NCI-H526 (cell line): ENCODE measurements around the gene ASTN1.
A peak's percentile ranks its signal among the peaks of the same experiment; 100 is the strongest.

Experiments
- DNase-seq, 2 experiments: peaks; one replicate each; lab custom pipeline; 2025; lab: John Stamatoyannopoulos, UW

ASTN1 gene

GRCh38 chr1:176989754-176990153 lies 174.8 kb downstream of the ASTN1 start:
- DNase-seq, result no peak

GRCh38 chr1:176989023-176989422 lies 175.5 kb downstream of the ASTN1 start:
- no peak for DNase-seq

GRCh38 chr1:176987016-176987415 lies 177.5 kb downstream of the ASTN1 start:
- DNase-seq, result no peak

GRCh38 chr1:176983731-176984130 lies 180.8 kb downstream of the ASTN1 start:
- no peak for DNase-seq

- DNase-seq, result no peak
Observed at GRCh38 chr1:176976771-176977170, 187.7 kb downstream of the ASTN1 start.

- DNase-seq, result no peak
Observed at GRCh38 chr1:176976225-176976624, 188.3 kb downstream of the ASTN1 start.

- no peak for DNase-seq
Observed at GRCh38 chr1:176964687-176965086, 199.8 kb downstream of the ASTN1 start.

- DNase-seq, result no peak
Observed at GRCh38 chr1:176963181-176963580, 201.3 kb downstream of the ASTN1 start.

GRCh38 chr1:176961678-176962077 lies 202.8 kb downstream of the ASTN1 start:
- no peak for DNase-seq

- peak; percentile 88 to 91 for DNase-seq
Observed at GRCh38 chr1:176959191-176959820, 205.2 kb downstream of the ASTN1 start.

GRCh38 chr1:176957603-176958002 lies 206.9 kb downstream of the ASTN1 start:
- DNase-seq, result no peak

GRCh38 chr1:176954242-176954641 lies 210.3 kb downstream of the ASTN1 start:
- DNase-seq, result peak in 1 of 2 experiments; percentile 40

GRCh38 chr1:176950736-176951324 lies 213.7 kb downstream of the ASTN1 start:
- DNase-seq, result no peak

- DNase-seq, result peak; percentile 67 to 97
Observed at GRCh38 chr1:176949033-176949662, 215.4 kb downstream of the ASTN1 start.

GRCh38 chr1:176944606-176945005 lies 219.9 kb downstream of the ASTN1 start:
- no peak for DNase-seq

GRCh38 chr1:176943783-176944182 lies 220.7 kb downstream of the ASTN1 start:
- no peak for DNase-seq

GRCh38 chr1:176942346-176942745 lies 222.2 kb downstream of the ASTN1 start:
- no peak for DNase-seq

GRCh38 chr1:176939993-176940392 lies 224.5 kb downstream of the ASTN1 start:
- DNase-seq, result no peak

- no peak for DNase-seq
Observed at GRCh38 chr1:176938375-176938774, 226.1 kb downstream of the ASTN1 start.

GRCh38 chr1:176934370-176934769 lies 230.1 kb downstream of the ASTN1 start:
- no peak for DNase-seq

GRCh38 chr1:176932114-176933104 lies 232.1 kb downstream of the ASTN1 start:
- DNase-seq, result no peak

- DNase-seq, result no peak
Observed at GRCh38 chr1:176931526-176931925, 233.0 kb downstream of the ASTN1 start.
